Measurements from ENCODE around the gene MCF2. TPM values are rescaled to one million over a fixed set of nuclear protein-coding genes. Genes with fewer than 3 reads are reported as not detected.

Gene MCF2
- total RNA-seq, 1 experiment from 2014 or later: 0.39 TPM

DNA sequence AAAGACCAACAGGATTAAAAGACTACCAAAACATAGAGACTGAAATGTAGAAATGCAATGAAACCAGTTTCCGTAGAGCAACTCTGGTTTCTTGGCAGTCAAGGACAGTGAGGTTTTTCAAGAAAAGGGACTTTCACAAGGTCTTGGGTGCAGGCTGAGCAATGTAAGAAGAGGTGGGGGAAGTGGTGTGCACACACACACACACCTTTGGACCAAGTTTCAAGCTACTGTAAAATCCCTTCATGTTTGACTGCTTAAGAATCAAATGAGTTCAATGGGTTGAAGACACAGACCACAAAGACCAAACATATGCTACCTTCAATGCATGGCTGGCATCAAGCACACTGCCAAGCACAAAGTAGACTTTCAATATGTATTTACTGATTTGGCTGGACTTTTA lies 17.8 kb upstream of the MCF2 start:
- Histone ChIP-seq H3K18ac (ENCODE audit: insufficient read length, low read depth, low read length) (no peak overlapping the region), H3K9me3 (ENCODE audit: control insufficient read depth, low read depth, low read length) (no peaks in the 10 kb centered on the region), H3K27ac (ENCODE audit: insufficient read length, low read depth, low read length) (no peak overlapping the region), H3K23ac (ENCODE audit: insufficient read length, low read depth, low read length) (no peak overlapping the region), H3K79me1 (ENCODE audit: insufficient read depth, low read depth, low read length, poor library complexity, severe bottlenecking) (no peaks in the 10 kb centered on the region), H4K20me1 (ENCODE audit: control insufficient read depth, insufficient read depth, insufficient read length) (no peaks in the 10 kb centered on the region), H3K23me2 (ENCODE audit: insufficient read length, low read depth, low read length, poor library complexity, severe bottlenecking) (no peaks in the 10 kb centered on the region), H3K14ac (ENCODE audit: insufficient read depth, low read length) (no peak overlapping the region), H3K56ac (ENCODE audit: insufficient read length, low read depth, low read length) (no peak overlapping the region), H2BK12ac (ENCODE audit: insufficient read length, low read depth, low read length) (no peak overlapping the region), H4K8ac (replicated peaks; ENCODE audit: insufficient read length, low read depth, low read length) (no peak overlapping the region), H3K4ac (ENCODE audit: low read depth, low read length) (no peak overlapping the region), H2AFZ (ENCODE audit: low read length) (no peak overlapping the region), H4K5ac (ENCODE audit: insufficient read length, low read depth, low read length) (no peak overlapping the region), H3K27me3 (ENCODE audit: insufficient read depth, low read length) (no peaks in the 10 kb centered on the region), H3K4me2 (ENCODE audit: insufficient read depth, insufficient read length, low read length) (no peak overlapping the region), H2BK120ac (ENCODE audit: low read depth, low read length, poor library complexity, severe bottlenecking) (no peak overlapping the region), H3T11ph (ENCODE audit: low read length) (no peak overlapping the region), H3K9ac (ENCODE audit: extremely low read depth, insufficient read length, low read length) (no peak overlapping the region), H3K4me1 (ENCODE audit: insufficient read depth, low read length) (no peaks in the 10 kb centered on the region), H4K91ac (ENCODE audit: insufficient read length, low read depth, low read length) (no peak overlapping the region), H2BK5ac (ENCODE audit: insufficient read length, low read length) (no peak overlapping the region), H2BK15ac (ENCODE audit: low read depth, low read length) (no peak overlapping the region), H2BK20ac (ENCODE audit: low read depth, low read length, poor library complexity, severe bottlenecking) (no peak overlapping the region), H3K79me2 (ENCODE audit: insufficient read depth, low read length) (no peaks in the 10 kb centered on the region), H2AK5ac (ENCODE audit: insufficient read length, low read length) (no peak overlapping the region)
- Mint-ChIP-seq H3K9me3 (peaks cover 0 to 46% of the 10 kb centered on the region in 2 experiments; a peak in 2 of 5 replicates), H3K27me3 (ENCODE audit: low read depth) (no peaks in the 10 kb centered on the region), H3K4me1 (peaks cover 0 to 2% of the 10 kb centered on the region in 2 experiments; a peak in 1 of 4 replicates), H3K36me3 (ENCODE audit: insufficient read depth in 1 of 3, low read depth in 3 of 3) (peaks cover 0 to 5% (median 4%) of the 10 kb centered on the region in 3 experiments; a peak in 2 of 7 replicates), H3K27ac (no peak overlapping the region), H3K4me3 (no peak overlapping the region)
- TF ChIP-seq, protein P1, sequence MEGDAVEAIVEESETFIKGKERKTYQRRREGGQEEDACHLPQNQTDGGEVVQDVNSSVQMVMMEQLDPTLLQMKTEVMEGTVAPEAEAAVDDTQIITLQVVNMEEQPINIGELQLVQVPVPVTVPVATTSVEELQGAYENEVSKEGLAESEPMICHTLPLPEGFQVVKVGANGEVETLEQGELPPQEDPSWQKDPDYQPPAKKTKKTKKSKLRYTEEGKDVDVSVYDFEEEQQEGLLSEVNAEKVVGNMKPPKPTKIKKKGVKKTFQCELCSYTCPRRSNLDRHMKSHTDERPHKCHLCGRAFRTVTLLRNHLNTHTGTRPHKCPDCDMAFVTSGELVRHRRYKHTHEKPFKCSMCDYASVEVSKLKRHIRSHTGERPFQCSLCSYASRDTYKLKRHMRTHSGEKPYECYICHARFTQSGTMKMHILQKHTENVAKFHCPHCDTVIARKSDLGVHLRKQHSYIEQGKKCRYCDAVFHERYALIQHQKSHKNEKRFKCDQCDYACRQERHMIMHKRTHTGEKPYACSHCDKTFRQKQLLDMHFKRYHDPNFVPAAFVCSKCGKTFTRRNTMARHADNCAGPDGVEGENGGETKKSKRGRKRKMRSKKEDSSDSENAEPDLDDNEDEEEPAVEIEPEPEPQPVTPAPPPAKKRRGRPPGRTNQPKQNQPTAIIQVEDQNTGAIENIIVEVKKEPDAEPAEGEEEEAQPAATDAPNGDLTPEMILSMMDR (conservative IDR thresholded peaks at IDR 0.05): no peak
- WGBS (ENCODE audit: extremely low coverage, insufficient read length, low lambda C conversion rate): no CpG with 5 or more reads among the region's 1 CpG
- DNase-seq: no peak
